Kasumi-1 (cell line): ENCODE data around the gene KLHL5.
"Not testable (repeated sequence)": the region's sequence is repeated elsewhere in the genome, so short reads cannot be mapped to it uniquely, and the experiment has no call there.

Experiments used
- DNase-seq, 2 experiments: peaks; one replicate each; lab custom pipeline; 2025; lab: John Stamatoyannopoulos, UW

The KLHL5 gene

GRCh38 chr4:39062094-39062769 is at the start of gene KLHL5:
Gene KLHL5 (plus strand): TSS chr4:39062232. CDS start chr4:39062653, 421 bp downstream.
- no peak for DNase-seq

- DNase-seq: no peak
Measured at GRCh38 chr4:39014028-39014427, 48.0 kb upstream of the KLHL5 start.

GRCh38 chr4:39020130-39020529 is 41.9 kb upstream of the KLHL5 start:
- no peak for DNase-seq

GRCh38 chr4:39021631-39022030 is 40.4 kb upstream of the KLHL5 start:
- no peak for DNase-seq

GRCh38 chr4:39022241-39022640 is 39.8 kb upstream of the KLHL5 start:
- DNase-seq: no peak

- no peak for DNase-seq
Measured at GRCh38 chr4:39023059-39023458, 39.0 kb upstream of the KLHL5 start.

- DNase-seq: no peak
Measured at GRCh38 chr4:39024311-39024865, 37.6 kb upstream of the KLHL5 start.

GRCh38 chr4:39025552-39026085 is 36.4 kb upstream of the KLHL5 start:
- DNase-seq: no peak

GRCh38 chr4:39026096-39026495 is 35.9 kb upstream of the KLHL5 start:
- no peak for DNase-seq

GRCh38 chr4:39029752-39030694 is 32.0 kb upstream of the KLHL5 start:
- no peak for DNase-seq

GRCh38 chr4:39030725-39031124 is 31.3 kb upstream of the KLHL5 start:
- no peak for DNase-seq

- not testable (repeated sequence) for DNase-seq
Measured at GRCh38 chr4:39031590-39032020, 30.4 kb upstream of the KLHL5 start.

- DNase-seq: peak; percentile 47 to 71
Measured at GRCh38 chr4:39032218-39033085, 29.6 kb upstream of the KLHL5 start, which contains the start of gene TMEM156. Gene TMEM156 (minus strand): TSS chr4:39032409. CDS start chr4:39032313, 96 bp downstream.

GRCh38 chr4:39036172-39036571 is 25.9 kb upstream of the KLHL5 start:
- no peak for DNase-seq

- no peak for DNase-seq
Measured at GRCh38 chr4:39037491-39037825, 24.6 kb upstream of the KLHL5 start.

- no peak for DNase-seq
Measured at GRCh38 chr4:39037941-39038340, 24.1 kb upstream of the KLHL5 start.

GRCh38 chr4:39039108-39039507 is 22.9 kb upstream of the KLHL5 start:
- no peak for DNase-seq

- peak in 1 of 2 experiments; percentile 6 for DNase-seq
Measured at GRCh38 chr4:39042366-39042765, 19.7 kb upstream of the KLHL5 start.

GRCh38 chr4:39043058-39043860 is 18.8 kb upstream of the KLHL5 start:
- peak in 1 of 2 experiments; percentile 43 for DNase-seq

- DNase-seq: peak in 1 of 2 experiments; percentile 43
Measured at GRCh38 chr4:39043861-39044363, 18.1 kb upstream of the KLHL5 start.
